Activated gamma-delta T cell (primary cell): Measurements from ENCODE around the gene EFEMP1.
"Not testable (repeated sequence)": the region's sequence is repeated elsewhere in the genome, so short reads cannot be mapped to it uniquely, and the experiment has no call there.

Experiments
- DNase-seq: peaks from one replicate; lab custom pipeline; 2025; lab: John Stamatoyannopoulos, UW

EFEMP1 gene

GRCh38 chr2:55865096-55865835, 58.3 kb downstream of the EFEMP1 start:
- DNase-seq: no peak

GRCh38 chr2:55864351-55865084, 59.1 kb downstream of the EFEMP1 start:
- DNase-seq: no peak

- DNase-seq: no peak
Measured at GRCh38 chr2:55862673-55863390, 60.8 kb downstream of the EFEMP1 start.

- DNase-seq: no peak
Measured at GRCh38 chr2:55862246-55862645, 61.3 kb downstream of the EFEMP1 start.

GRCh38 chr2:55861733-55862132, 61.8 kb downstream of the EFEMP1 start:
- DNase-seq: no peak

GRCh38 chr2:55860832-55861231, 62.8 kb downstream of the EFEMP1 start:
- no peak for DNase-seq

- no peak for DNase-seq
Measured at GRCh38 chr2:55859875-55860274, 63.7 kb downstream of the EFEMP1 start.

- DNase-seq: no peak
Measured at GRCh38 chr2:55857766-55858165, 65.8 kb downstream of the EFEMP1 start.

GRCh38 chr2:55856936-55857335, 66.6 kb downstream of the EFEMP1 start:
- no peak for DNase-seq

GRCh38 chr2:55848096-55848495, 75.5 kb downstream of the EFEMP1 start:
- DNase-seq: no peak

GRCh38 chr2:55846426-55846825, 77.2 kb downstream of the EFEMP1 start:
- no peak for DNase-seq

GRCh38 chr2:55844986-55845385, 78.6 kb downstream of the EFEMP1 start:
- no peak for DNase-seq

GRCh38 chr2:55843994-55844345, 79.6 kb downstream of the EFEMP1 start:
- no peak for DNase-seq

GRCh38 chr2:55843096-55843993, 80.2 kb downstream of the EFEMP1 start:
- DNase-seq: no peak

- DNase-seq: no peak
Measured at GRCh38 chr2:55842046-55842445, 81.5 kb downstream of the EFEMP1 start.

- no peak for DNase-seq
Measured at GRCh38 chr2:55840460-55840859, 83.1 kb downstream of the EFEMP1 start.

GRCh38 chr2:55839182-55839819, 84.3 kb downstream of the EFEMP1 start:
- DNase-seq: no peak

GRCh38 chr2:55838653-55839052, 84.9 kb downstream of the EFEMP1 start:
- DNase-seq: no peak

- not testable (repeated sequence) for DNase-seq
Measured at GRCh38 chr2:55838117-55838516, 85.5 kb downstream of the EFEMP1 start.

- DNase-seq: no peak
Measured at GRCh38 chr2:55837073-55837472, 86.5 kb downstream of the EFEMP1 start.

GRCh38 chr2:55831671-55832410, 91.7 kb downstream of the EFEMP1 start:
- DNase-seq: not testable (repeated sequence)
